H1 (cell line): Measurements from ENCODE around the gene TPST2. TPM values are rescaled to one million over a fixed set of nuclear protein-coding genes. Genes with fewer than 3 reads are reported as not detected.

ENCODE experiments used
- CTCF ChIA-PET: fragments of 300-600 bp; sonication (Branson Sonifier 250); formaldehyde crosslinking; loops from one replicate; lab custom pipeline; 2021; ENCODE audit not compliant: partially characterized antibody; lab: Charles Lee
- POLR2A ChIA-PET: fragments of 300-600 bp; sonication (Branson Sonifier 250); formaldehyde crosslinking; loops from one replicate; lab custom pipeline; 2021; ENCODE audit warnings: inconsistent platforms; ENCODE audit not compliant: partially characterized antibody; lab: Charles Lee
- DNase-seq, 2 experiments: peaks; one replicate each; pipeline versions ENCODE4 v3.0.0 to v3.0.0-alpha.2; 2010 to 2022; ENCODE audit warnings: low spot score in 2 of 2, low read depth in 1 of 2, mixed read lengths in 1 of 2
- FAIRE-seq: peaks from 2 replicates; lab custom pipeline; 2011; peaks lifted over from hg19 to GRCh38; lab: Jason Lieb, UNC
- H2AFZ ChIP-seq: 2 replicates; pipeline ENCODE4 v1.8.1; 2012; ENCODE audit warnings: low read length, inconsistent platforms
- H2AK5ac ChIP-seq: 2 replicates; pipeline ENCODE4 v1.6.1; 2013; ENCODE audit warnings: low read depth, low read length
- H2BK120ac ChIP-seq: replicated peaks from 2 replicates; pipeline ENCODE3; 2013; ENCODE audit warnings: low read depth, low read length, inconsistent platforms
- H2BK12ac ChIP-seq: 2 replicates; pipeline ENCODE4 v1.6.1; 2013; ENCODE audit warnings: low read depth, low read length
- H2BK15ac ChIP-seq: 2 replicates; pipeline ENCODE4 v1.6.1; 2013; ENCODE audit warnings: low read length
- H2BK20ac ChIP-seq: 2 replicates; pipeline ENCODE4 v1.6.1; 2013; ENCODE audit warnings: low read length
- H2BK5ac ChIP-seq: 2 replicates; pipeline ENCODE4 v1.6.1; 2013; ENCODE audit warnings: low read depth, low read length
- H3K14ac ChIP-seq: 2 replicates; pipeline ENCODE4 v1.6.1; 2013; ENCODE audit warnings: inconsistent platforms; ENCODE audit not compliant: insufficient read length
- H3K18ac ChIP-seq: 2 replicates; pipeline ENCODE4 v1.6.1; 2013; ENCODE audit warnings: low read length; ENCODE audit errors: extremely low read depth
- H3K23ac ChIP-seq: 2 replicates; pipeline ENCODE4 v1.6.1; 2013; ENCODE audit warnings: inconsistent platforms; ENCODE audit not compliant: insufficient read length
- H3K23me2 ChIP-seq: 2 replicates; pipeline ENCODE4 v1.6.1; 2013; ENCODE audit warnings: low read depth, low read length
- H3K27ac ChIP-seq: 2 replicates; pipeline ENCODE4 v1.6.1; 2011; ENCODE audit warnings: low read depth, low read length, inconsistent platforms
- H3K27me3 ChIP-seq, 4 experiments: replicated peaks in 1 of 4; 1 replicate in 1 of 4; 2 replicates in 3 of 4; pipeline versions ENCODE4 v1.6.1 to v1.8.1; 2011 to 2013; ENCODE audit warnings: low read length in 3 of 4, mild to moderate bottlenecking in 3 of 4, inconsistent platforms in 2 of 4, mixed read lengths in 2 of 4, moderate library complexity in 1 of 4; ENCODE audit not compliant: control insufficient read depth in 3 of 4, insufficient read depth in 3 of 4; ENCODE audit errors: extremely low read depth in 1 of 4
- H3K36me3 ChIP-seq, 4 experiments: 2 replicates each; pipeline versions ENCODE4 v1.6.1 to v1.8.1; 2011 to 2013; ENCODE audit warnings: mild to moderate bottlenecking in 4 of 4, low read length in 3 of 4, moderate library complexity in 2 of 4, control low read depth in 1 of 4, inconsistent platforms in 1 of 4; ENCODE audit not compliant: insufficient read depth in 4 of 4, control insufficient read depth in 2 of 4
- H3K4ac ChIP-seq: replicated peaks from 2 replicates; pipeline ENCODE3; 2013; ENCODE audit warnings: low read length, low read depth, mixed read lengths, inconsistent platforms; ENCODE audit not compliant: insufficient read length
- H3K4me1 ChIP-seq, 4 experiments: replicated peaks in 1 of 4; 1 replicate in 1 of 4; 2 replicates in 3 of 4; pipeline versions ENCODE4 v1.6.1 to v1.8.1; 2011 to 2013; ENCODE audit warnings: low read length in 3 of 4, inconsistent platforms in 2 of 4, mixed read lengths in 1 of 4; ENCODE audit not compliant: insufficient read depth in 4 of 4, control insufficient read depth in 3 of 4
- H3K4me2 ChIP-seq, 2 experiments: 2 replicates each; pipeline versions ENCODE4 v1.6.1 to v1.8.1; 2011 to 2013; ENCODE audit warnings: low read depth in 2 of 2, low read length in 2 of 2, control low read depth in 1 of 2, inconsistent platforms in 1 of 2, mild to moderate bottlenecking in 1 of 2; ENCODE audit not compliant: insufficient read depth in 1 of 2
- H3K4me3 ChIP-seq, 4 experiments: fragments of 200-600, 300-600 bp in 1 of 4; sonication (generic), shearing (Covaris generic), sonication (Bioruptor Twin) in 1 of 4; 2 replicates each; pipeline versions ENCODE4 v1.5.1 to v1.8.1; 2011 to 2016; ENCODE audit warnings: low read length in 4 of 4, low read depth in 3 of 4, control low read depth in 2 of 4, inconsistent platforms in 2 of 4, mild to moderate bottlenecking in 2 of 4, mixed read lengths in 1 of 4, moderate library complexity in 1 of 4; ENCODE audit not compliant: insufficient read depth in 2 of 4; ENCODE audit errors: extremely low read depth in 1 of 4
- H3K56ac ChIP-seq: replicated peaks from 2 replicates; pipeline ENCODE3; 2013; ENCODE audit warnings: low read depth, mild to moderate bottlenecking, mixed read lengths, low read length, inconsistent platforms; ENCODE audit not compliant: insufficient read length
- H3K79me1 ChIP-seq: 2 replicates; pipeline ENCODE4 v1.6.1; 2013; ENCODE audit warnings: low read depth, low read length, control low read depth
- H3K79me2 ChIP-seq, 2 experiments: 2 replicates each; pipeline versions ENCODE4 v1.6.1 to v1.8.1; 2012 to 2013; ENCODE audit warnings: low read length in 2 of 2, mild to moderate bottlenecking in 2 of 2, inconsistent platforms in 1 of 2; ENCODE audit not compliant: insufficient read depth in 2 of 2, control insufficient read depth in 1 of 2
- H3K9ac ChIP-seq, 4 experiments: replicated peaks in 1 of 4; 1 replicate in 1 of 4; 2 replicates in 3 of 4; pipeline versions ENCODE4 v1.6.1 to v1.8.1; 2011 to 2013; ENCODE audit warnings: low read depth in 3 of 4, low read length in 3 of 4, control low read depth in 2 of 4, mild to moderate bottlenecking in 2 of 4, moderate library complexity in 2 of 4, inconsistent platforms in 1 of 4; ENCODE audit errors: extremely low read depth in 1 of 4
- H3K9me3 ChIP-seq, 2 experiments: 2 replicates each; pipeline versions ENCODE4 v1.6.1 to v1.8.1; 2012 to 2013; ENCODE audit warnings: mild to moderate bottlenecking in 2 of 2, moderate library complexity in 2 of 2, control low read depth in 1 of 2, inconsistent platforms in 1 of 2, low read depth in 1 of 2, low read length in 1 of 2, mixed read lengths in 1 of 2; ENCODE audit not compliant: insufficient read depth in 2 of 2
- H4K20me1 ChIP-seq, 2 experiments: replicated peaks in 1 of 2; 2 replicates each; pipeline versions ENCODE3 to v1.8.1; 2011 to 2013; ENCODE audit warnings: inconsistent platforms in 2 of 2, low read length in 2 of 2, mild to moderate bottlenecking in 1 of 2; ENCODE audit not compliant: insufficient read depth in 2 of 2, control insufficient read depth in 1 of 2
- H4K5ac ChIP-seq: 2 replicates; pipeline ENCODE4 v1.6.1; 2013; ENCODE audit warnings: low read length, low read depth, mixed read lengths, inconsistent platforms; ENCODE audit not compliant: insufficient read length
- H4K8ac ChIP-seq: 2 replicates; pipeline ENCODE4 v1.8.0; 2013; ENCODE audit warnings: mild to moderate bottlenecking, moderate library complexity, low read length, inconsistent platforms; ENCODE audit not compliant: insufficient read depth; ENCODE audit errors: extremely low read depth
- H4K91ac ChIP-seq: replicated peaks from 2 replicates; pipeline ENCODE3; 2013; ENCODE audit warnings: low read length, mixed read lengths, inconsistent platforms; ENCODE audit not compliant: insufficient read length
- CREB1 ChIP-seq: IDR thresholded peaks from 2 replicates; pipeline ENCODE4 v1.6.1; 2012; ENCODE audit warnings: inconsistent platforms
- JUN ChIP-seq: IDR thresholded peaks from 2 replicates; pipeline ENCODE4 v1.6.1; 2011; ENCODE audit warnings: low read depth, mild to moderate bottlenecking, improper control_type of control experiment, low read length
- WGBS, 2 experiments: shearing (Covaris generic) in 1 of 2; methylation state at CpG; one replicate each; pipeline versions ENCODE4 v1.1.6 to v1.1.7; 2013 to 2015; ENCODE audit warnings: low lambda C conversion rate in 2 of 2, mixed read lengths in 2 of 2, inconsistent platforms in 1 of 2, low coverage in 1 of 2, missing lambda C conversion rate in 1 of 2; ENCODE audit not compliant: insufficient replicate concordance in 2 of 2, insufficient coverage in 1 of 2, insufficient read length in 1 of 2; ENCODE audit errors: extremely low coverage in 1 of 2, missing lambda C conversion rate in 1 of 2; 5-methylcytosine and 5-hydroxymethylcytosine counted together
- polyA plus RNA-seq, 7 experiments: library from polyadenylated mRNA; depleted of rRNA in 3 of 7; stranded (reverse) in 5 of 7; unstranded in 2 of 7; fragments of >200 nt in 5 of 7; fragments of 200-250 nt in 2 of 7; gene quantifications; 1 replicate in 5 of 7; 2 replicates in 1 of 7; 4 replicates in 1 of 7; pipeline versions ENCODE4 v1.2.1 to v1.2.3, GENCODE V29; 2011 to 2013; ENCODE audit warnings: missing spikeins in 2 of 7, mixed read lengths in 2 of 7
- total RNA-seq: library from RNA; stranded (reverse); fragmentation: NEBNext Ultra II Directional; extraction: Animal tissue kit (Norgen Biotek cat#: 25700); gene quantifications from 2 replicates; pipeline ENCODE4 v1.2.1, GENCODE V29; 2021

TPST2 gene
- total and polyA plus RNA-seq, 2 of the 8 experiments (the other 6 are each of a cell fraction or from before 2014, with no cell fraction given) = 58.8 to 143 TPM

DNA sequence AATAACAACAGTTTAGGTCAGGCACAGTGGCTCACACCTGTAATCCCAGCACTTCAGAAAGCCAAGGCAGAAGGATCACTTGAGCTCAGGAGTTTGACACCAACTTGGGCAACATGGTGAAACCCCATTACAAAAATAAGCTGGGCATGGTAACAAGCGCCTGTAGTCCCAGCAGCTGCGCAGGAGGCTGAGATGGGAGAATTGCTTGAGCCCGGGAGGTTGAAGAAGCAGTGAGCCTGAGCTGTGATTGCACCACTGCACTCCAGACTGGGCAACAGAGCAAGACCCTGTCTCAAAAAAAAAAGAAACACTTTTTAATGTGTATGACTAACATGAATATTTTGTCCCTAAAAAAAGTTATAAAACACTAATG lies 53.2 kb downstream of the TPST2 start:
- no peak overlapping the region for H3K23ac ChIP-seq
- no peak for FAIRE-seq
- TF ChIP-seq JUN (no peak), CREB1 (no peak)

More for the DNA sequence above, 53.2 kb downstream of the TPST2 start:
- Histone ChIP-seq H2AFZ (no peak overlapping the region), H3K9ac (no peak overlapping the region), H3K56ac (no peak overlapping the region), H2BK15ac (no peak overlapping the region), H3K27me3 (no peaks in the 10 kb centered on the region), H4K8ac (no peak overlapping the region), H2BK20ac (no peak overlapping the region), H3K23me2 (no peaks in the 10 kb centered on the region), H3K14ac (no peak overlapping the region), H4K20me1 (peaks cover 7 to 11% of the 10 kb centered on the region in 2 experiments), H2BK12ac (no peak overlapping the region), H3K4ac (no peak overlapping the region), H3K79me1 (peaks cover 3% of the 10 kb centered on the region), H3K18ac (no peak overlapping the region), H2BK120ac (no peak overlapping the region), H3K4me3 (no peak overlapping the region), H3K79me2 (peaks cover 0 to 7% of the 10 kb centered on the region in 2 experiments; a peak in 2 of 4 replicates), H4K91ac (no peak overlapping the region), H3K4me1 (no peaks in the 10 kb centered on the region), H3K36me3 (peaks cover 8 to 49% (median 22%) of the 10 kb centered on the region in 4 experiments), H3K9me3 (no peaks in the 10 kb centered on the region), H4K5ac (no peak overlapping the region), H2BK5ac (no peak overlapping the region), H3K27ac (no peak overlapping the region), H3K4me2 (no peak overlapping the region), H2AK5ac (no peak overlapping the region)
- DNase-seq = no peak
- WGBS, 2 experiments = 96% methylated on average over 3 of the region's 3 CpGs; no CpG with 5 or more reads in 1 of the 2 experiments
- ChIA-PET CTCF (interaction anchor here (0.6 to 1.7 kb wide), 4 partner anchors 9 to 129 kb away, joined by 3 to 8 read pairs (median 4); no protein-coding TSS in a partner anchor), POLR2A (interaction anchor here (0.6 to 1.9 kb wide), 7 partner anchors 12 to 243 kb away, joined by 3 to 4 read pairs (median 3); partner anchors contain the start of gene TFIP11)
